GM21723 (cell line): ENCODE data around the gene EIF3K.

Source experiments
- ATAC-seq: cut with Tn5 transposase; IDR thresholded peaks from one replicate; pipeline ENCODE4 v1.9.1; 2021; ENCODE audit warnings: mild to moderate bottlenecking, moderate library complexity; ENCODE audit not compliant: unreplicated experiment

EIF3K gene

GRCh38 chr19:38683393-38684077 is 64.5 kb downstream of the EIF3K start:
- no peak for ATAC-seq

- no peak for ATAC-seq
Measured at GRCh38 chr19:38684078-38684861, 65.3 kb downstream of the EIF3K start.

GRCh38 chr19:38684862-38685665 is 66.1 kb downstream of the EIF3K start:
- no peak for ATAC-seq

GRCh38 chr19:38685666-38686529 is 66.9 kb downstream of the EIF3K start:
- no peak for ATAC-seq

- no peak for ATAC-seq
Measured at GRCh38 chr19:38686530-38686888, 67.5 kb downstream of the EIF3K start.
